ENCODE data around the gene DOCK6.

GRCh38 chr19:11180346-11180745, 82.0 kb downstream of the DOCK6 start:
- TF ChIP-seq CTCF (IDR thresholded peaks at IDR 0.05; ENCODE audit: poor library complexity): no peak
- TF ChIP-seq EZH2 (IDR thresholded peaks at IDR 0.05; ENCODE audit: borderline replicate concordance): no peak

Measured in hepatocyte (in vitro differentiated cells).